NB4 (cell line): ENCODE measurements around the gene SP2.

Source experiments
- DNase-seq: peaks from one replicate; pipeline ENCODE4 v3.0.0; 2010; ENCODE audit warnings: low read depth
- H3K4me3 ChIP-seq: one replicate; pipeline ENCODE4 v1.5.1; 2011; ENCODE audit warnings: mild to moderate bottlenecking, low read depth, low read length, moderate library complexity
- CTCF ChIP-seq: IDR thresholded peaks from one replicate; pipeline ENCODE4 v1.5.1; 2012; ENCODE audit warnings: low read depth, low read length
- MAX ChIP-seq: IDR thresholded peaks from 2 replicates; pipeline ENCODE4 v1.6.1; 2011; ENCODE audit warnings: low read depth, low read length
- MYC ChIP-seq: IDR thresholded peaks from 2 replicates; pipeline ENCODE4 v1.6.1; 2011; ENCODE audit warnings: low read depth, low read length
- POLR2A ChIP-seq: IDR thresholded peaks from 2 replicates; pipeline ENCODE4 v1.6.1; 2011; ENCODE audit warnings: mild to moderate bottlenecking; ENCODE audit not compliant: insufficient read length; ENCODE audit errors: extremely low read depth

The SP2 gene

GRCh38 chr17:47950448-47950847, 54.4 kb downstream of the SP2 start:
- DNase-seq, result no peak
- no peak overlapping the region for H3K4me3 ChIP-seq
- TF ChIP-seq CTCF, result no peak
- no peak for TF ChIP-seq POLR2A
- no peak for TF ChIP-seq MAX
- no peak for TF ChIP-seq MYC

- no peak for TF ChIP-seq POLR2A
- TF ChIP-seq CTCF, result no peak
- TF ChIP-seq MAX, result no peak
- no peak for TF ChIP-seq MYC
- DNase-seq, result no peak
- no peak overlapping the region for H3K4me3 ChIP-seq
These were observed 56.4 kb downstream of the SP2 start for GRCh38 chr17:47952171-47953021.

GRCh38 chr17:47953909-47954308, 57.9 kb downstream of the SP2 start:
- no peak for DNase-seq
- TF ChIP-seq MAX, result no peak
- TF ChIP-seq CTCF, result no peak
- TF ChIP-seq POLR2A, result no peak
- H3K4me3 ChIP-seq, result no peak overlapping the region

- no peak for DNase-seq
- no peak overlapping the region for H3K4me3 ChIP-seq
- TF ChIP-seq CTCF (no peak), MYC (no peak), POLR2A (no peak)
These were observed 59.7 kb downstream of the SP2 start for GRCh38 chr17:47955497-47956461.

GRCh38 chr17:47956791-47957590, 61.0 kb downstream of the SP2 start:
- TF ChIP-seq MYC (no peak), CTCF (no peak), POLR2A (no peak), MAX (no peak)
- DNase-seq, result peak; percentile 60
- H3K4me3 ChIP-seq, result no peak overlapping the region
